Subcutaneous adipose tissue (tissue), 4 donors: ENCODE data around the gene MELTF. TPM values are rescaled to one million over a fixed set of nuclear protein-coding genes. Genes with fewer than 3 reads are reported as not detected.

Experiments
- total RNA-seq, 4 donors: library from RNA; depleted of rRNA; stranded (reverse); fragments of >200 nt; gene quantifications; one replicate each; pipeline ENCODE4 v1.1.0, GENCODE V29; 2016
- TF ChIP-seq, protein P1 (sequence below): fragments of 450-650 bp; IDR thresholded peaks from one replicate; pipeline ENCODE4 v1.5.1; 2016; ENCODE audit warnings: low read depth, mild to moderate bottlenecking, control low read depth, antibody characterized with exemption, moderate library complexity

MELTF gene
- total RNA-seq, 4 donors from 2014 or later: 3.8 to 10.7 (median 8.5) TPM

- TF ChIP-seq, protein P1, sequence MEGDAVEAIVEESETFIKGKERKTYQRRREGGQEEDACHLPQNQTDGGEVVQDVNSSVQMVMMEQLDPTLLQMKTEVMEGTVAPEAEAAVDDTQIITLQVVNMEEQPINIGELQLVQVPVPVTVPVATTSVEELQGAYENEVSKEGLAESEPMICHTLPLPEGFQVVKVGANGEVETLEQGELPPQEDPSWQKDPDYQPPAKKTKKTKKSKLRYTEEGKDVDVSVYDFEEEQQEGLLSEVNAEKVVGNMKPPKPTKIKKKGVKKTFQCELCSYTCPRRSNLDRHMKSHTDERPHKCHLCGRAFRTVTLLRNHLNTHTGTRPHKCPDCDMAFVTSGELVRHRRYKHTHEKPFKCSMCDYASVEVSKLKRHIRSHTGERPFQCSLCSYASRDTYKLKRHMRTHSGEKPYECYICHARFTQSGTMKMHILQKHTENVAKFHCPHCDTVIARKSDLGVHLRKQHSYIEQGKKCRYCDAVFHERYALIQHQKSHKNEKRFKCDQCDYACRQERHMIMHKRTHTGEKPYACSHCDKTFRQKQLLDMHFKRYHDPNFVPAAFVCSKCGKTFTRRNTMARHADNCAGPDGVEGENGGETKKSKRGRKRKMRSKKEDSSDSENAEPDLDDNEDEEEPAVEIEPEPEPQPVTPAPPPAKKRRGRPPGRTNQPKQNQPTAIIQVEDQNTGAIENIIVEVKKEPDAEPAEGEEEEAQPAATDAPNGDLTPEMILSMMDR: no peak
Observed at GRCh38 chr3:196985298-196985697, 44.3 kb downstream of the MELTF start.

GRCh38 chr3:196983186-196983585, 46.4 kb downstream of the MELTF start:
- TF ChIP-seq, protein P1: no peak

DNA sequence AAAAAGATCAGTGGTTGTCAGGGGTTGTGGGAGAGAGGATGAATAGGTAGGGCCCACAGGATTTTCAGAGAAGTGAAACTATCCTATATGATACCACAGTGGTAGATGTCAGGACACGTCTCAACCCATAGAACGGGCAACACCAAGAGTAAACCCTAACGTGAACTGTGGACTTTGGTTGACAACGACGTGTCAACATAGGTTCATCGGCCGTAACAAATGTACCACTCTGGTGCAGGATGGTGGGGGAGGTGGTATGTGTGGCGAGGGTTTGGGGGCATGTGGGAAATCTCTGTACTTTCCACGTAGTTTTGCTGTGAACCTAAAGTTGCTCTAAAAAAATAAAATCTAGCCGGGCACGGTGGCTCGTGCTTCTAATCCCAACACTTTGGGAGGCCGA, 48.0 kb downstream of the MELTF start:
- TF ChIP-seq, protein P1: no peak

- TF ChIP-seq, protein P1: no peak
Observed at GRCh38 chr3:196979545-196979944, 50.1 kb downstream of the MELTF start.

- TF ChIP-seq, protein P1: no peak
Observed at GRCh38 chr3:196976941-196977340, 52.7 kb downstream of the MELTF start.

DNA sequence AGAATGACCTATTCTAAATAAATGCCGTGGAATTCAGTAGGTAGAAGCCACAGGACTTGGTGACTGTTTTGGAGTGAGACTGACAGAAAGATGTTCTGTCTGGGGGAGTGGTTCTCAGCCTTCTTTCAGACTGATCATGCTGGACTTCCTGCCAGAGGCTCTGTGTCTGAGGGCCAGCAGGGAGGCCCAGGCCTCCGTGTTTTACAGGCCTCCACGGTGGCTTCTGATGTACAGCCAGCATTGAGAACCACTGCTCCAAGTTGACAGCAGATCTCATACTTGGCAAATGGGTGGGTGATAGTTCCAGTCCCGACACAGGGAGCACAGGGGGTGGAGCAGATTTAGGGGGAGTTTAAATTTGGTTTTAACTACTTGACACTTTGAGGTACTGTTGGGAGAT, 54.3 kb downstream of the MELTF start:
- TF ChIP-seq, protein P1: no peak

DNA sequence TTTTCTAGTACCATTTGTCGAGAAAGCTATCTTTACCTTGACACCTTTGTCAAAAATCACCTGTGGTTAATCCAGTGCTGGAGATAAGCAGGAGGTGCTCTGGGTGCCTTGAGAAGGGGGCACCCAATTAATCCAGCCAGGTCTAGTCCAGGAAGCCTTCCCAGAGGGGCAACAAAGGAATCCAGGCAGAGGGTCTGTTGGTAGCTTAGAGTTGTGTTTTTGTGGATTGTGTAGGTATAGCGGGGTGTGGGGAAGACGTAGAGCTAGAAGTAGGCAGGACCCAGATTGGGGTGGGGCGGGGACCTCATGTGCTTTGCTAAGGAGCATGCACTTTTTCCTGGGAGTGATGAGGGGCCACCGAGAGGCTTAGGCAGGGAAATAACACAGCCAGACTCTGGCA, 55.0 kb downstream of the MELTF start:
- TF ChIP-seq, protein P1: no peak
